Measurements from ENCODE around the gene CNOT1.
"Not testable (repeated sequence)": the region's sequence is repeated elsewhere in the genome, so short reads cannot be mapped to it uniquely, and the experiment has no call there.

Gene CNOT1

GRCh38 chr16:58503166-58503862, 126.3 kb downstream of the CNOT1 start:
- DNase-seq (ENCODE audit: low read depth): no peak

GRCh38 chr16:58502217-58502921, 127.3 kb downstream of the CNOT1 start:
- DNase-seq (ENCODE audit: low read depth): no peak

- peak; percentile 22 for DNase-seq (ENCODE audit: low read depth)
Measured at GRCh38 chr16:58501242-58502131, 128.1 kb downstream of the CNOT1 start.

DNA sequence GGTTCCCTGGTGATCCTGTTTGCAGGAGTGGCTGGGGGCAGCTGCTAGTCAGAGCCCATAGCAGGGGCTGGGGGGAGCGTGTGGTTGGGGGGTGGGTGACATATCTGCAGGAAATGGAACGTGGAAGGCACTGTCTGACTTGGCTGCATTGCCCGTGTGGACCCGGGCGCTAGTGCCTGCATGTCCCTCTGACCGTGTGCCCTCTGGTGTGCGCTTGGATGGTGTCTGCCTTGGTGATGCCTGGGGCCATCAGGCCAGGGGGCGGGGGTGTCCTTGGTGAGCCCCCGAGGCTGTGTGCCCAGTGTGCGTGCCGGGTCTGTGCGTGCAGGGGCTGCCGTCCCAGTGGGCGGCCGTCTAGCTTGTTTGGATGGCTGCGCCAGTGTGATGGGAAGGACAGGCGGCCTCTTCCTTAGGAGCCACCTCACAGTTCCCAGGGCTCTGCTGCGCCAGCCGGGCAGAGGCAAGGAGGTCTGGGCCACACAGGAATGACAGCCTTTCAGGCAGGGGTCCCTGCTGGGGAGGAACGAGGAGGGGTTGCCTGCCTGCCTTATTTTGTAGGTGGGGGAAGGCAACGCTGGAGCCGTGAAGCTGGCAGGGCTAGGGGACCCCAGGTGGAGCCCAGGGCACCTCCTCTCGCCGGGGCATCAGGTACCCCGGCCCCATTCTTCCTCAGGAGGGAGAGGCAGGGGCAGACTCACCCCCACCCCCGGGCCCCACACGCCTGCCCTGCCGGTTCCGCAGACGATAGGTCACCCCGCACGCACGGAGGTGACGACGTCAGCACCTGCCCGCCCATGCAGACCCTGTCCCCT, 129.0 kb downstream of the CNOT1 start:
- DNase-seq (ENCODE audit: low read depth): peak; percentile 15

GRCh38 chr16:58499615-58500351, 129.8 kb downstream of the CNOT1 start, which contains the start of gene NDRG4:
Gene NDRG4 (plus strand): TSS chr16:58500143. CDS start chr16:58500249, 106 bp downstream.
- peak; percentile 46 for DNase-seq (ENCODE audit: low read depth)

DNA sequence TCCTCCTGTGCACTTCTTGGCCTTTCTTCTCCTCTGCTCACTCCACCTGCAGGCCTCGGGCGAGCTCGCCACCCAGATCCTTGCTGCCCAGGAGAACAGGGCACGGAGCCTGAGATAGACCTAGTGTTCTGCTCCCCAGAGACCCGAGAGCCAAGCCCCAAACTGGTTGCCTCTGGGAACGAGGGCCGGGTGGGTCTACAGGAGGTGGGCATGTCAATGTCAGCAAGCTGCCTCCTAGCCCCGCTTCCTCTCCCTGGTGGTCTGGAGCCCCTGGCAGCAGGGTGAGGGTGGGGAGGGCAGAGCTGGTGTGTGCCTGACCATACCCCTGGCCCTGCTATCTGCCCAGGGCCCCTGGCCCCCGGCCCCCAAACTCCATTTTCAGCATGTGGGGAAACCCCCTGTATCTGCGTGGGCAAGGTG, 130.5 kb downstream of the CNOT1 start:
- DNase-seq (ENCODE audit: low read depth): no peak

DNA sequence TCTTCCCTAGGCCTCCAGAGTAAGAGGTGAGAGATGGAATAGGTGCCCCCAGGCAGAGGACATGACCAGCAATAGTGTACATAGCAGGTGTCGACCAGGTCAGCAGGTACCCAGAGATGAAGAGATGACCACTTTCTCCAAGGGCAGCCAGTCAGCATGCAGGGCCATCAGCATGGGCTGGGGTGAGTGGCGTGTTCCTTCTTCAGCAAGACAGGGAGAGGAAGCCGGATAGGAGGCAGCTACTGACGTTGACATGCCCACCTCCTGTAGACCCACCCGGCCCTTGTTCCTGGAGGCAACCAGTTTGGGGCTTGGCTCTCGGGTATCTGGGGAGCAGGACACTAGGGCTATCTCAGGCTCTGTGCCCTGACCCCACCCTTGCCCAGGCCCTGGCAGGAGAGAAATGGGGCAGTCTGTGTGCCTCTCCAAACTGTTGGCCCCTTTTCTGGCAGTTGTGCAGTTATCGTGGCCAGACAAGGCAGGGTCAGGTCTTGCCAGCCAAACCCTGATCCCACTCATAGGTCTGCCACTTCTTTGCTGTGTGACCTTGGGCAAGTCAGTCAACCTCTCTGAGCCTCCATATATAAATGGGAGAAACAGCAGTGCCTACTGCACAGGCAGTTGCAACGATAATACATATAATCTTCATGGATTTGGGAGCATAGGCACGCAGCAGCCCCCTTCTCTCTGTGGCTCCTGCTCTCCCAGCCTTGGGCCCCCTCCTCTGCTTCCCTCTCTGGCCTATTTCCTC, 131.1 kb downstream of the CNOT1 start:
- no peak for DNase-seq (ENCODE audit: low read depth)

GRCh38 chr16:58497935-58498334, 131.7 kb downstream of the CNOT1 start:
- DNase-seq (ENCODE audit: low read depth): no peak

- no peak for DNase-seq (ENCODE audit: low read depth)
Measured at GRCh38 chr16:58497468-58497867, 132.2 kb downstream of the CNOT1 start.

GRCh38 chr16:58495521-58496331, 133.9 kb downstream of the CNOT1 start:
- DNase-seq (ENCODE audit: low read depth): no peak

- peak; percentile 65 for DNase-seq (ENCODE audit: low read depth)
Measured at GRCh38 chr16:58494981-58495520, 134.6 kb downstream of the CNOT1 start.

DNA sequence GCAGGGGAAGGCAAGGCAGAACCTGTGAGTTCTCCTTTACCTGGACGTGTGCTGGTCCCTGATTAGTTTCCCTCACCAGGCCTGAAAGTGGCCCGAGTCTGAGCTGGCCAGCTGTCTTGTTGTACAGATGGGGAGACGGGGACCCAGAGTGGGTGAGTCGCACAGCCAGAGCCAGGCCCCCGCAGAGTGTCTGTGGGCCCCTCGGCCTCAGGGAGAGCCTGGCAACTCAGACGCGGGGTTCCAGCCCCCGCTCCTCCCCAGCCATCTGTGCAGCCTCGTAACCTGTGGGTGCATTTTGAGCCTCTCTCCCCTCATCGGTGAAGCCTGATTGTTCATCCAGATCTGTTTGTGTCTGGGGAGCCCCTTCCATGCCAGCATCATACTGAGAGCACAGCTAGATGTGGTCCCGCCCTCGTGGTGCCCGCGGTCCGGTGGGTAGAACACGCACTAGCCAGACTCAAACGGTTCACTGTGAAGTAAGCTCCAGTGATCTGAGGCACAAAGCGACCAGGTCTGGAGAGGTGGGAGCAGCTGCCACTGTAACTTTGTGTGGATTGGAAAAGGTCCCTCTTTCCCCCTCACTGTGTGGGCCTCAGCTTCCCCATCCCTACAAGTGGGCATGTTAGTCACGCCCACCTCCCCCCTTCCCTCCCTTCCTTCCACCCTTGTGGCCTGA, 135.7 kb downstream of the CNOT1 start:
- DNase-seq (ENCODE audit: low read depth): no peak

DNA sequence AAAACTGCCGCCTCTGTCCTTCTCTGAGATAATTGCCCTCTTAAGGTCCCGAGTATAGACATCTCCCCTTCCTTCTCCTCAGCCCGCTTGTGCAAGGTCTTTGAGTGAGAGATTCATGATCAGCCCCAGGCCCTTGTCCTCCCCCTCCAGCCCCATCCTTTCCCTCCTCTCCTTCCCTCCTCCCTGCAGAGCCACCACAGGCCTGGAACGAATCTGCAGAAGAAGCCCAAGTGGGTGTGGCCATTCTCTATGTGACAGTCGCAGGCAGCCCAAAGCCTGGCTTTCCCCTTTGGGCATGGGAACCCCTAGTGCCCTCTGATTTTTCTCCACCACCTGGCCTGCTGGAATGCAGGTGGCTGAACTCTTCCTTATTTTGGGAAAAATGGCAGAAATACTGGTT, 136.9 kb downstream of the CNOT1 start:
- DNase-seq (ENCODE audit: low read depth): no peak

- no peak for DNase-seq (ENCODE audit: low read depth)
Measured at GRCh38 chr16:58492066-58492465, 137.6 kb downstream of the CNOT1 start.

DNA sequence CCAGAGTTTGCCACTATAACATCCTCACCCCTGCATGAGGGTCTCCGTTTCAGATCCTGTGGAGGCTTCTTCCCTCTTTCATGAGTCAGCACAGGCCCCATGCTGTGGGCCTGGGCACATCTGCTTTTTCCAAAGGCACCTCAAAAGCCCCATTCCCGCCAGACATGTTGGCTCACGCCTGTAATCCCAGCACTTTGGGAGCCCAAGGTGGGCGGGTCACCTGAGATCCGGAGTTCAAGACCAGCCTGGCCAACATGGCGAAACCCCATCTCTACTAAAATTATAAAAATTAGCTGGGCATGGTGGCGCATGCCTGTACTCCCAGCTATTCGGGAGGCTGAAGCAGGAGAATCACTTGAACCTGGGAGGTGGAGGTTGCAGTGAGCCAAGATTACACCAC, 139.1 kb downstream of the CNOT1 start:
- not testable (repeated sequence) for DNase-seq (ENCODE audit: low read depth)

DNA sequence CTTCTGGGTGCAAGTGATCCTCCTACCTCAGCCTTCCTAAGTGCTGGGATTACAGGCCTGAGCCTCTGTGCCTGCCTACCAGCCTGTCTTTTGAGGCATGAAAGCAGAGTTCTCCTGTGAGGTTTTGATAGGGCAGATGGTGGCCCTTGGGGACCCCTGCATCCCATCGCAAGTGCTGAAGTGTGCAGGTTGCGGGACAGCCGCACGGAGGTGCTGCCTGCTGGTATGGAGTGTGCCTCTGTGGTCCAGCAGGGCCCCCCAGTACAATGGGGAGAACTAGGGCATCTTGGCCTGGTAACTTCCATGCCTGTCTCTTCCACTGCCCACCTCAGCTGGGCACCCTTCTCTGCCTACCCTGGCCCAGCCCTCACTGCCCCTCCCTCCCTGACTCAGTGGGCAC, 139.6 kb downstream of the CNOT1 start:
- no peak for DNase-seq (ENCODE audit: low read depth)

DNA sequence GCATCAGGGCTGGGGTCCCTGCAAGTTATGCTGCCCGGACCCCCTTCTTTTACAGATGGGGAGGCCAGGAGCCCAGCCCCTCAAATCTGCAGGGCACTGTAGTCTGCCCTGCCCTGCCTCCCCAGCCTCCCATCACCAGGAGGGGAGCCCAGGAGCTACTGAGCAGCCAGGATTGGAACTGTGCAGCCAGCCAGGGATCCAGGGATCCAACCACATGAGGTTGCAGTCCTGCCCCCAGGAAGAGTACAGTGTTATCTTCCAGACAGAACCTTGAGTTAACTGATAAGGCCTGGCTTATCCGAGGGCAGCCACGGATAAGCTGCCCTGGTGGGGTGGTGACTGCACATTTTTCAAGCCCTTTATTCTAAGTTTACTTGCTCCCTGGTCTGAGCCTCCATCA, 141.1 kb downstream of the CNOT1 start:
- no peak for DNase-seq (ENCODE audit: low read depth)

DNA sequence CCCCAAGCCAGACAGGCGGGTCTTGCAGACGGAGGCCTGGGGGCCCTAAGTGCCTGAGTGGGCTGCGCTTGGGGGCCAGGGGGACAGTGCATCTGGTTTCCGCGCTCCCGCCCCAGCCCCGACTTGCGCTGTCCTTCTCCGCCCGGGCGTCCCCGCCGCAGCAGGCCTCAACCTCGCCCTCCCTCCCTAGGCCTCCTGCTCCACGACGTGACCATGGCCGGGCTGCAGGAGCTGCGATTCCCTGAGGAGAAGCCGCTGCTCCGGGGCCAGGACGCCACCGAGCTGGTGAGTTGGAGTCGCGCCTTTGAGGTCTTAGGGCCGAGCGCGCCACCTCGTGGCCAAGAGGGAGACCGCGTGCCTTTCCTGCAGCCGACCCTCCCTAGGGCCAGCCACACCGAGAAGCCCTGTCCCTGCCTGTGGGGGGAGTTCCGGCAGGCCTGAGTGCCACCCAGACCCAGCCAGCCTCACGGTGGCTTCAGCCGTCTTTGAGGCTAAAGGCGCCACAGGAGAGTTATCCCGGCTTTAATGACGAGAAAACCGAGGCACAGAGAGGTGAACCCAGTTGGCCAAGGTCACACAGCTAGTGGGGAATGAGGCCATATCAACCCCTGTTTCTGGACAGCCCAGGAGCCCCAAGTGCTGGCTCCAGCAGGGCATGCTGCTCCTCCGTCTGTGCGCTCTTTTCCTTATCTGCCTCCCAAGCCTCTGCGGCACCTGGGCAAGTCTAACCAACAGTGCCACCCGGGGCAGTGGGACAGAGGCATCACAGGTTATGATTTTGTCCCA, 141.9 kb downstream of the CNOT1 start:
- peak; percentile 70 for DNase-seq (ENCODE audit: low read depth)

All from activated T-cell treated with anti-CD3 and anti-CD28 coated beads for 48 hours (primary cell).